GM12878 (cell line): ENCODE measurements around the gene TMEM59.
"Not testable (repeated sequence)": the region's sequence is repeated elsewhere in the genome, so short reads cannot be mapped to it uniquely, and the experiment has no call there.

Experiments
- ATF7 ChIP-seq: fragments of 450-650 bp; IDR thresholded peaks from 2 replicates; pipeline ENCODE4 v1.6.1; 2016; ENCODE audit warnings: low read depth, mild to moderate bottlenecking
- CREB1 ChIP-seq: IDR thresholded peaks from 2 replicates; pipeline ENCODE4 v1.6.1; 2012; ENCODE audit warnings: low read depth, mild to moderate bottlenecking, inconsistent platforms
- KLF5 ChIP-seq: fragments of 450-650 bp; IDR thresholded peaks from 2 replicates; pipeline ENCODE4 v1.6.1; 2014; ENCODE audit warnings: mild to moderate bottlenecking; ENCODE audit not compliant: partially characterized antibody
- MYC ChIP-seq: IDR thresholded peaks from 2 replicates; pipeline ENCODE4 v1.6.1; 2011; ENCODE audit warnings: mild to moderate bottlenecking, low read length, moderate library complexity, inconsistent platforms; ENCODE audit not compliant: insufficient read depth, insufficient replicate concordance, insufficient read length, severe bottlenecking
- POLR2A ChIP-seq: IDR thresholded peaks from 2 replicates; pipeline ENCODE4 v1.6.1; 2011; ENCODE audit warnings: low read depth, mild to moderate bottlenecking, low read length
- RB1 ChIP-seq: fragments of 450-650 bp; formaldehyde crosslinking; IDR thresholded peaks from 2 replicates; pipeline ENCODE4 v1.6.1; 2017; ENCODE audit warnings: mild to moderate bottlenecking, borderline replicate concordance
- RCOR1 ChIP-seq: conservative IDR thresholded peaks from 2 replicates; pipeline ENCODE4 v1.6.1; 2012; ENCODE audit warnings: low read depth, low read length, improper control_type of control experiment
- SP1 ChIP-seq: IDR thresholded peaks from one replicate; pipeline ENCODE4 v1.6.1; 2011; ENCODE audit warnings: low read depth, low read length
- SPI1 ChIP-seq: IDR thresholded peaks from 2 replicates; pipeline ENCODE4 v1.6.1; 2011; ENCODE audit warnings: low read depth, mild to moderate bottlenecking, low read length, moderate library complexity, borderline replicate concordance; ENCODE audit not compliant: insufficient read depth
- TF ChIP-seq, protein P1 (sequence below): IDR thresholded peaks from 2 replicates; pipeline ENCODE4 v1.6.1; 2011; ENCODE audit warnings: borderline replicate concordance, low read depth, mild to moderate bottlenecking, moderate library complexity, mixed read lengths, low read length; ENCODE audit not compliant: insufficient read depth; ENCODE audit errors: extremely low read length

DNA sequence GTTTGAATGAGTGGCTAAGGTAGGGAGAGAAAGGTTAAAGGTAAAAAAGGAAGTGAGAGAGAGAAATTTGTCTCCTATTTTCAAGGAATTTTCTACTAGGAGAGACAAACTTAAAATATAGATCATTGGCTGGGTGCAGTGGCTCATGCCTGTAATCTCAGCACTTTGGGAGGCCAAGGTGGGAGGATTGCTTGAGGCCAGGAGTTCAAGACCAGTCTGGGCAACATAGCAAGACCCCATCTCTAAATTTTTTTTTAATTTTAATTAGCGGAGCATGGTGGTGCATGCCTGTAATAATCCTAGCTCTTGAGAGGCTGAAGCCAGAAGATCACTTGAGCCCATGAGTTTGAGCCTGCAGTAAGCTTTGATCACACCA is 41.7 kb upstream of the TMEM59 start:
- TF ChIP-seq SPI1, POLR2A, SP1, RCOR1, ATF7, KLF5, RB1, CREB1, MYC: not testable (repeated sequence)
- TF ChIP-seq, protein P1, sequence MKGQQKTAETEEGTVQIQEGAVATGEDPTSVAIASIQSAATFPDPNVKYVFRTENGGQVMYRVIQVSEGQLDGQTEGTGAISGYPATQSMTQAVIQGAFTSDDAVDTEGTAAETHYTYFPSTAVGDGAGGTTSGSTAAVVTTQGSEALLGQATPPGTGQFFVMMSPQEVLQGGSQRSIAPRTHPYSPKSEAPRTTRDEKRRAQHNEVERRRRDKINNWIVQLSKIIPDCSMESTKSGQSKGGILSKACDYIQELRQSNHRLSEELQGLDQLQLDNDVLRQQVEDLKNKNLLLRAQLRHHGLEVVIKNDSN, result not testable (repeated sequence)
